ENCODE data around the gene OSBPL7. TPM values are rescaled to one million over a fixed set of nuclear protein-coding genes. Genes with fewer than 3 reads are reported as not detected.
A peak's percentile ranks its signal among the peaks of the same experiment; 100 is the strongest.

Gene OSBPL7
- total RNA-seq, 1 donor from 2014 or later: 21.4 TPM

GRCh38 chr17:47818002-47818695 is 3.4 kb downstream of the OSBPL7 start:
- FAIRE-seq (no peak), DNase-seq (ENCODE audit: low read depth) (no peak)
- Histone ChIP-seq H3K4me2 (ENCODE audit: low read length) (no peak overlapping the region), H3K4me1 (ENCODE audit: insufficient read depth, low read length) (peaks cover 15% of the 10 kb centered on the region), H4K20me1 (ENCODE audit: insufficient read depth, low read length) (peaks cover 10% of the 10 kb centered on the region), H3K79me2 (ENCODE audit: insufficient read depth, low read length) (peaks cover 4% of the 10 kb centered on the region), H3K27me3 (ENCODE audit: insufficient read depth, low read length) (no peaks in the 10 kb centered on the region), H3K36me3 (ENCODE audit: insufficient read depth, low read length) (peaks cover 8% of the 10 kb centered on the region), H3K4me3 (ENCODE audit: insufficient read depth, low read depth, low read length) (no peak overlapping the region), H3K27ac (ENCODE audit: low read depth, low read length) (no peak overlapping the region), H3K9me3 (ENCODE audit: insufficient read depth, low read depth, low read length) (no peaks in the 10 kb centered on the region), H2AFZ (ENCODE audit: low read depth, low read length) (no peak overlapping the region), H3K9ac (ENCODE audit: low read length) (no peak overlapping the region)
- Mint-ChIP-seq H3K4me3 (ENCODE audit: unreplicated experiment) (peak overlapping the region; percentile 47), H3K9me3 (ENCODE audit: unreplicated experiment) (no peaks in the 10 kb centered on the region), H3K4me1 (ENCODE audit: low read depth, unreplicated experiment) (peaks cover 6% of the 10 kb centered on the region), H3K27me3 (ENCODE audit: low read depth, unreplicated experiment) (no peaks in the 10 kb centered on the region), H3K36me3 (ENCODE audit: low read depth, unreplicated experiment) (peaks cover 15% of the 10 kb centered on the region), H3K27ac (ENCODE audit: unreplicated experiment) (no peak overlapping the region)
- TF ChIP-seq, protein P1, sequence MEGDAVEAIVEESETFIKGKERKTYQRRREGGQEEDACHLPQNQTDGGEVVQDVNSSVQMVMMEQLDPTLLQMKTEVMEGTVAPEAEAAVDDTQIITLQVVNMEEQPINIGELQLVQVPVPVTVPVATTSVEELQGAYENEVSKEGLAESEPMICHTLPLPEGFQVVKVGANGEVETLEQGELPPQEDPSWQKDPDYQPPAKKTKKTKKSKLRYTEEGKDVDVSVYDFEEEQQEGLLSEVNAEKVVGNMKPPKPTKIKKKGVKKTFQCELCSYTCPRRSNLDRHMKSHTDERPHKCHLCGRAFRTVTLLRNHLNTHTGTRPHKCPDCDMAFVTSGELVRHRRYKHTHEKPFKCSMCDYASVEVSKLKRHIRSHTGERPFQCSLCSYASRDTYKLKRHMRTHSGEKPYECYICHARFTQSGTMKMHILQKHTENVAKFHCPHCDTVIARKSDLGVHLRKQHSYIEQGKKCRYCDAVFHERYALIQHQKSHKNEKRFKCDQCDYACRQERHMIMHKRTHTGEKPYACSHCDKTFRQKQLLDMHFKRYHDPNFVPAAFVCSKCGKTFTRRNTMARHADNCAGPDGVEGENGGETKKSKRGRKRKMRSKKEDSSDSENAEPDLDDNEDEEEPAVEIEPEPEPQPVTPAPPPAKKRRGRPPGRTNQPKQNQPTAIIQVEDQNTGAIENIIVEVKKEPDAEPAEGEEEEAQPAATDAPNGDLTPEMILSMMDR (IDR thresholded peaks at IDR 0.05; ENCODE audit: insufficient read depth, low read depth, low read length): no peak
- TF ChIP-seq EZH2 (IDR thresholded peaks at IDR 0.05; ENCODE audit: insufficient read depth, low read length): no peak

DNA sequence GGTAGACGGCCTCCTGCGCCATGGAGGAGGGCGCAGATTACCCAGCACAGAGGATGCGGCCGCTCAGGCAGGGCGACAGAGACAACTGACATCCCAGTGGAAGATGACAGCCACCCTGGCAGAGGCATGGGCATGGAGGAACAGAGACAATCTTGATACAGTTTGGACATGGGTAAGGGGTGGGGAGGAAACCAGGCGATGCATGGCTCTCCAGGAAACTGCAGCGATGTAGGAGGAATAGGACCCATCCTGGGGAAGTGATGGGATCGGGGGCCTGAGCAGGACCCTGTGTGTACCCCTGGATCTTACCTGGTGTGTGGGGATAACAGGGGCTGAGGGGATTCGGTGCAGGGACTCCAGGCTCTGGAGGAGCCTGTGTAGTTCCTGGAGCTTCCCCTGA is 4.6 kb downstream of the OSBPL7 start:
- Histone ChIP-seq H3K36me3 (ENCODE audit: insufficient read depth, low read length) (peaks cover 8% of the 10 kb centered on the region), H4K20me1 (ENCODE audit: insufficient read depth, low read length) (peaks cover 21% of the 10 kb centered on the region), H3K9ac (ENCODE audit: low read length) (no peak overlapping the region), H3K4me2 (ENCODE audit: low read length) (no peak overlapping the region), H3K9me3 (ENCODE audit: insufficient read depth, low read depth, low read length) (no peaks in the 10 kb centered on the region), H3K27me3 (ENCODE audit: insufficient read depth, low read length) (no peaks in the 10 kb centered on the region), H3K4me3 (ENCODE audit: insufficient read depth, low read depth, low read length) (no peak overlapping the region), H3K79me2 (ENCODE audit: insufficient read depth, low read length) (peaks cover 4% of the 10 kb centered on the region), H2AFZ (ENCODE audit: low read depth, low read length) (no peak overlapping the region), H3K27ac (ENCODE audit: low read depth, low read length) (no peak overlapping the region), H3K4me1 (ENCODE audit: insufficient read depth, low read length) (peaks cover 8% of the 10 kb centered on the region)
- DNase-seq (ENCODE audit: low read depth) (no peak), FAIRE-seq (no peak)
- Mint-ChIP-seq H3K9me3 (ENCODE audit: unreplicated experiment) (no peaks in the 10 kb centered on the region), H3K4me3 (ENCODE audit: unreplicated experiment) (no peak overlapping the region), H3K4me1 (ENCODE audit: low read depth, unreplicated experiment) (peaks cover 8% of the 10 kb centered on the region), H3K27me3 (ENCODE audit: low read depth, unreplicated experiment) (no peaks in the 10 kb centered on the region), H3K27ac (ENCODE audit: unreplicated experiment) (no peak overlapping the region), H3K36me3 (ENCODE audit: low read depth, unreplicated experiment) (peaks cover 19% of the 10 kb centered on the region)
- TF ChIP-seq, protein P1 (IDR thresholded peaks at IDR 0.05; ENCODE audit: insufficient read depth, low read depth, low read length): no peak
- no peak for TF ChIP-seq EZH2 (IDR thresholded peaks at IDR 0.05; ENCODE audit: insufficient read depth, low read length)

GRCh38 chr17:47816111-47816735 is 5.4 kb downstream of the OSBPL7 start:
- H3K27me3 ChIP-seq (ENCODE audit: insufficient read depth, low read length): no peaks in the 10 kb centered on the region
- Mint-ChIP-seq H3K36me3 (ENCODE audit: low read depth, unreplicated experiment) (peaks cover 26% of the 10 kb centered on the region), H3K27ac (ENCODE audit: unreplicated experiment) (no peak overlapping the region), H3K27me3 (ENCODE audit: low read depth, unreplicated experiment) (no peaks in the 10 kb centered on the region), H3K4me1 (ENCODE audit: low read depth, unreplicated experiment) (peaks cover 15% of the 10 kb centered on the region), H3K4me3 (ENCODE audit: unreplicated experiment) (no peak overlapping the region), H3K9me3 (ENCODE audit: unreplicated experiment) (no peaks in the 10 kb centered on the region)
- no peak overlapping the region for H3K4me3 ChIP-seq (ENCODE audit: insufficient read depth, low read depth, low read length)
- no peak overlapping the region for H3K9ac ChIP-seq (ENCODE audit: low read length)
- no peak overlapping the region for H2AFZ ChIP-seq (ENCODE audit: low read depth, low read length)
- H3K4me1 ChIP-seq (ENCODE audit: insufficient read depth, low read length): peaks cover 4% of the 10 kb centered on the region
- TF ChIP-seq, protein P1 (IDR thresholded peaks at IDR 0.05; ENCODE audit: insufficient read depth, low read depth, low read length): no peak
- H4K20me1 ChIP-seq (ENCODE audit: insufficient read depth, low read length): peaks cover 28% of the 10 kb centered on the region
- no peak overlapping the region for H3K4me2 ChIP-seq (ENCODE audit: low read length)
- H3K79me2 ChIP-seq (ENCODE audit: insufficient read depth, low read length): peaks cover 4% of the 10 kb centered on the region
- no peak for DNase-seq (ENCODE audit: low read depth)
- H3K9me3 ChIP-seq (ENCODE audit: insufficient read depth, low read depth, low read length): no peaks in the 10 kb centered on the region
- FAIRE-seq: no peak
- H3K27ac ChIP-seq (ENCODE audit: low read depth, low read length): no peak overlapping the region
- H3K36me3 ChIP-seq (ENCODE audit: insufficient read depth, low read length): peaks cover 8% of the 10 kb centered on the region

All from astrocyte (in vitro differentiated cells and primary cell).